GM21447 (cell line): ENCODE measurements around the gene MREG.
A peak's percentile ranks its signal among the peaks of the same experiment; 100 is the strongest.
"Not testable (repeated sequence)": the region's sequence is repeated elsewhere in the genome, so short reads cannot be mapped to it uniquely, and the experiment has no call there.

Source experiments
- ATAC-seq: cut with Tn5 transposase; IDR thresholded peaks from one replicate; pipeline ENCODE4 v1.9.1; 2021; ENCODE audit not compliant: unreplicated experiment

MREG gene

GRCh38 chr2:215994911-215995310, 18.4 kb downstream of the MREG start:
- ATAC-seq, result no peak

GRCh38 chr2:215988556-215989207, 24.7 kb downstream of the MREG start:
- not testable (repeated sequence) for ATAC-seq

GRCh38 chr2:215985257-215985656, 28.1 kb downstream of the MREG start:
- no peak for ATAC-seq

- no peak for ATAC-seq
Measured at GRCh38 chr2:215984661-215985060, 28.7 kb downstream of the MREG start.

- peak; percentile 56 for ATAC-seq
Measured at GRCh38 chr2:215983581-215984351, 29.6 kb downstream of the MREG start.

- ATAC-seq, result peak; percentile 54
Measured at GRCh38 chr2:215982465-215982875, 30.9 kb downstream of the MREG start.

- no peak for ATAC-seq
Measured at GRCh38 chr2:215981115-215981514, 32.2 kb downstream of the MREG start.

GRCh38 chr2:215979620-215980019, 33.7 kb downstream of the MREG start:
- peak; percentile 67 for ATAC-seq

- no peak for ATAC-seq
Measured at GRCh38 chr2:215974700-215975429, 38.5 kb downstream of the MREG start.

GRCh38 chr2:215973954-215974699, 39.2 kb downstream of the MREG start:
- ATAC-seq, result no peak

- ATAC-seq, result no peak
Measured at GRCh38 chr2:215973145-215973792, 40.1 kb downstream of the MREG start.

GRCh38 chr2:215971671-215972070, 41.7 kb downstream of the MREG start:
- ATAC-seq, result no peak

- ATAC-seq, result not testable (repeated sequence)
Measured at GRCh38 chr2:215970894-215971293, 42.5 kb downstream of the MREG start.

- no peak for ATAC-seq
Measured at GRCh38 chr2:215970425-215970824, 42.9 kb downstream of the MREG start.

GRCh38 chr2:215969131-215969841, 44.1 kb downstream of the MREG start:
- ATAC-seq, result no peak

- ATAC-seq, result no peak
Measured at GRCh38 chr2:215968499-215968898, 44.9 kb downstream of the MREG start.

GRCh38 chr2:215967590-215968378, 45.6 kb downstream of the MREG start:
- no peak for ATAC-seq

- no peak for ATAC-seq
Measured at GRCh38 chr2:215966951-215967350, 46.4 kb downstream of the MREG start.

GRCh38 chr2:215966274-215966673, 47.1 kb downstream of the MREG start:
- no peak for ATAC-seq
